Neural crest cell (in vitro differentiated cells): ENCODE measurements around the gene DPEP2. TPM values are rescaled to one million over a fixed set of nuclear protein-coding genes. Genes with fewer than 3 reads are reported as not detected.
A peak's percentile ranks its signal among the peaks of the same experiment; 100 is the strongest.
"Not testable (repeated sequence)": the region's sequence is repeated elsewhere in the genome, so short reads cannot be mapped to it uniquely, and the experiment has no call there.

Experiments
- DNase-seq: peaks from one replicate; pipeline ENCODE4 v3.0.0; 2021; ENCODE audit warnings: low read depth, mixed read lengths, low spot score
- H3K27ac Mint-ChIP-seq: one replicate; pipeline ENCODE4 v1.8.0; 2021; ENCODE audit warnings: mild to moderate bottlenecking, mixed read lengths; ENCODE audit not compliant: unreplicated experiment
- H3K27me3 Mint-ChIP-seq: 2 replicates; pipeline ENCODE4 v1.8.0; 2021; ENCODE audit warnings: low read depth, mild to moderate bottlenecking, mixed read lengths
- H3K36me3 Mint-ChIP-seq: 2 replicates; pipeline ENCODE4 v1.8.0; 2021; ENCODE audit warnings: low read depth, mild to moderate bottlenecking, mixed read lengths
- H3K4me1 Mint-ChIP-seq: 2 replicates; pipeline ENCODE4 v1.8.0; 2021; ENCODE audit warnings: mixed read lengths
- H3K4me3 Mint-ChIP-seq: one replicate; pipeline ENCODE4 v1.8.0; 2021; ENCODE audit warnings: mild to moderate bottlenecking, mixed read lengths
- H3K9me3 Mint-ChIP-seq: 2 replicates; pipeline ENCODE4 v1.8.0; 2021; ENCODE audit warnings: mixed read lengths
- CTCF ChIP-seq: fragments of 200-600 bp; sonication (generic); conservative IDR thresholded peaks from 2 replicates; pipeline ENCODE4 v1.5.0; 2021; ENCODE audit warnings: antibody characterized with exemption, mild to moderate bottlenecking
- total RNA-seq: library from RNA; stranded (reverse); gene quantifications from 2 replicates; pipeline ENCODE4 v1.2.1, GENCODE V29; 2021

Gene DPEP2
- total RNA-seq, 1 donor from 2014 or later = not detected

GRCh38 chr16:67977005-67977404 lies 22.3 kb downstream of the DPEP2 start:
- no peaks in the 10 kb centered on the region for H3K4me1 Mint-ChIP-seq

GRCh38 chr16:67976205-67976604 lies 23.1 kb downstream of the DPEP2 start:
- Mint-ChIP-seq H3K4me3 (no peak overlapping the region), H3K4me1 (no peaks in the 10 kb centered on the region), H3K27ac (peak overlapping the region; percentile 12)

More at GRCh38 chr16:67977005-67977404, 22.3 kb downstream of the DPEP2 start:
- Mint-ChIP-seq H3K27me3 (peaks cover 10% of the 10 kb centered on the region), H3K9me3 (no peaks in the 10 kb centered on the region), H3K36me3 (no peaks in the 10 kb centered on the region), H3K4me3 (no peak overlapping the region), H3K27ac (no peak overlapping the region)
- DNase-seq = no peak
- no peak for TF ChIP-seq CTCF

GRCh38 chr16:67975321-67976105 lies 23.8 kb downstream of the DPEP2 start:
- no peaks in the 10 kb centered on the region for H3K4me1 Mint-ChIP-seq
- no peaks in the 10 kb centered on the region for H3K36me3 Mint-ChIP-seq
- H3K27me3 Mint-ChIP-seq = peaks cover 10% of the 10 kb centered on the region
- H3K4me3 Mint-ChIP-seq = no peak overlapping the region
- TF ChIP-seq CTCF = no peak
- DNase-seq = no peak
- H3K27ac Mint-ChIP-seq = no peak overlapping the region
- no peaks in the 10 kb centered on the region for H3K9me3 Mint-ChIP-seq

More at GRCh38 chr16:67976205-67976604, 23.1 kb downstream of the DPEP2 start:
- H3K27me3 Mint-ChIP-seq = peaks cover 10% of the 10 kb centered on the region
- no peak for DNase-seq
- no peak for TF ChIP-seq CTCF
- H3K36me3 Mint-ChIP-seq = no peaks in the 10 kb centered on the region
- H3K9me3 Mint-ChIP-seq = no peaks in the 10 kb centered on the region

- Mint-ChIP-seq H3K27me3 (peaks cover 10% of the 10 kb centered on the region), H3K4me1 (peaks cover 16% of the 10 kb centered on the region)
- H3K9me3 Mint-ChIP-seq, H3K4me3 Mint-ChIP-seq, H3K36me3 Mint-ChIP-seq, H3K27ac Mint-ChIP-seq, DNase-seq: not testable (repeated sequence)
Observed at GRCh38 chr16:67972285-67972684, 27.0 kb downstream of the DPEP2 start.

GRCh38 chr16:67971111-67971510 lies 28.2 kb downstream of the DPEP2 start:
- no peak for TF ChIP-seq CTCF

GRCh38 chr16:67969254-67970039 lies 29.8 kb downstream of the DPEP2 start:
- peaks cover 36% of the 10 kb centered on the region for H3K4me1 Mint-ChIP-seq
- no peaks in the 10 kb centered on the region for H3K27me3 Mint-ChIP-seq
- H3K36me3 Mint-ChIP-seq = no peaks in the 10 kb centered on the region
- TF ChIP-seq CTCF = no peak
- no peaks in the 10 kb centered on the region for H3K9me3 Mint-ChIP-seq
- no peak overlapping the region for H3K27ac Mint-ChIP-seq
- no peak for DNase-seq
- H3K4me3 Mint-ChIP-seq = peak overlapping the region; percentile 84

More at GRCh38 chr16:67971111-67971510, 28.2 kb downstream of the DPEP2 start:
- no peaks in the 10 kb centered on the region for H3K36me3 Mint-ChIP-seq
- H3K9me3 Mint-ChIP-seq = no peaks in the 10 kb centered on the region
- DNase-seq = no peak
- H3K4me3 Mint-ChIP-seq = peak overlapping the region; percentile 78
- no peak overlapping the region for H3K27ac Mint-ChIP-seq
- H3K4me1 Mint-ChIP-seq = peaks cover 25% of the 10 kb centered on the region
- peaks cover 7% of the 10 kb centered on the region for H3K27me3 Mint-ChIP-seq
